Activated T-cell treated with anti-CD3 and anti-CD28 coated beads for 4 hours (primary cell): ENCODE data around the gene PTPRJ.
"Not testable (repeated sequence)": the region's sequence is repeated elsewhere in the genome, so short reads cannot be mapped to it uniquely, and the experiment has no call there.

Experiments used
- DNase-seq: peaks from one replicate; pipeline ENCODE4 v3.0.0-alpha.2; 2020

Gene PTPRJ

DNA sequence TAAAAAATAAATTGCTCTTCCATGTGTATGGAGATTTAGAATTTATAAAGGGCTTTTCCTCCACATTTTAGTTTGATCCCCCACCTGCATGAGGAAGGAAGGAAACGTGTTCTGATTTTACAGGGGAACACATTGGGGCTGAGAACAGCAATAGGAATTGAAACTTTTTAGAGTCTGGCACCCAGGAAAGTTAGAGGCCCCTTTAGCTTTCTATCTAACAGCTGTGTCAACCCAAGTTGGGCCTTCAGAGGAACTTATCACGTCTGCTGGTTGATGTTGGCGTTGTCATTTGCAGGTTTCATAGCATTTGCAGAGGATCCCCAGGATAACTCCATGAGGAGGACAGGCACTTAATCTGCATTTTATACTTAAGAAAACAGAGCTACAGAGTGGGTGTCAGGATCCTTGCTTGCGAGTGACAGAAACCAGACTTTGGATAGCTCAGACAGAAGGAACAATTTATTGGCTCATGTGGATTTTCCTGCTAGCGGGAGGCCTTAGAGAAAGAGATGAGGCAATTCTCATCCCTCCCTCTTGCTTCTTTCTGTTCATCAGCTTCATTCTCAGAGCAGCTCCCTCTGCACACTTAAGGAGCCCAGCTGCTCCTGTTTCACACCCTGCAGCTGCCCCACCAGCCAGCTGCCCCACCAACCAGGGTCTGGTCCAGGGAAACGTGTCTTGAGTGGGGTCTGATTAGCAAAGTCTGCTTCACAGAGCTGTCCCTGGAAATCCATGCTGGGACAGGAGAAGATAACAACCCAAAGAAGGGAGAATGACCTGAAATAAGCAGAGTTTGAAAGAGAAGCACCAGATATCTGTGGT, 143.8 kb downstream of the PTPRJ start:
- no peak for DNase-seq

DNA sequence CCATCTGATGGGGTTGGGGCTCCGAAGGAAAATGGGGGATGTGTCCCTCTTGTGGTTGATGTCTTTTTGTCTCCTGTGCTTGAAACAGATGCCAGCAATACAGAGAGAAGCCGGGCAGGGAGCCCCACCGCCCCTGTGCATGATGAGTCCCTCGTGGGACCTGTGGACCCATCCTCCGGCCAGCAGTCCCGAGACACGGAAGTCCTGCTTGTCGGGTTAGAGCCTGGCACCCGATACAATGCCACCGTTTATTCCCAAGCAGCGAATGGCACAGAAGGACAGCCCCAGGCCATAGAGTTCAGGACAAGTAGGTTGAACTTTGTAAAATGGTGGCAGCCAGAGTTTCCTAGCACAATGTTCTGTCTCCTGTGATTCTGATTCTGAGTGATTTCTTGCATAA, 144.5 kb downstream of the PTPRJ start:
- no peak for DNase-seq

DNA sequence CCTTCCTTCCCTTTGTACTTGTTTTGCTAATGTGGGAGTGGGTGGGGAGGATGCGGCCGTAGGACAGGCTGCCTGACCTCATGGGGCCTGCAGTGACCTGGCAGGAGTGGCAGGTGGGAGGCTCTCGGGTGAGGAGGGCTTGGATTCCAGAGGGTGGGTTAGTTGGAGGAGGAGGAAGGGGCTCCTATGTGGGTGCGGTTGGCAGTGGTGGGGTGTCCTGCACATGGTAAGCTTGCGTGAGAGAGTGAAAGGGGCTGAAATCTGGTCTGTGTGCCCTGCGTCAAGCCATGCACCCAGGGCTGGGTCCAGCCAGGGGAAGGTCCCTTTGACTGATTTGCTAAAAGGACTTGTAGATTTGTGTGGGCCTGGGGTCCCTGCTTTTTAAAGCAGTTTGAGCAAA, 145.5 kb downstream of the PTPRJ start:
- DNase-seq = no peak

DNA sequence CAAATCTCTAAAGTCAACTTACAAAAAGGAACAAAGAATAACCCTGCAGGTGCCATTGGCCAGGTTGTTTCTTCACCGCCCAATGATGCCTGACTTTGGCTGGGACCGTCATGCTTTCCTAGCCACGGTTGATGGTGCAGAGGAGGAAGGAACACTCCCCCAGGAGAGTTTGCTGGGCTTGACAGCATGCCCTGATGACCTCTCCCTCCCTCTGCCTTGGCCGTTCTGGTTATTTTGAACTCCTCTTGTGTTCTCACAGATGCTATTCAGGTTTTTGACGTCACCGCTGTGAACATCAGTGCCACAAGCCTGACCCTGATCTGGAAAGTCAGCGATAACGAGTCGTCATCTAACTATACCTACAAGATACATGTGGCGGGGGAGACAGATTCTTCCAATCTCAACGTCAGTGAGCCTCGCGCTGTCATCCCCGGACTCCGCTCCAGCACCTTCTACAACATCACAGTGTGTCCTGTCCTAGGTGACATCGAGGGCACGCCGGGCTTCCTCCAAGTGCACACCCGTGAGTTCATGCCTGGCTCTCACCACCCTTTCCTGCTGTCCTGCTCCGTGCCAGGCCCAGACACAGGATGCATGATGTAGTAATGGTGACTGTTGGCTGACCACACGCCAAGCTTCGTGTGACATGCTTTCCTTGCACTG, 147.3 kb downstream of the PTPRJ start:
- DNase-seq = no peak

DNA sequence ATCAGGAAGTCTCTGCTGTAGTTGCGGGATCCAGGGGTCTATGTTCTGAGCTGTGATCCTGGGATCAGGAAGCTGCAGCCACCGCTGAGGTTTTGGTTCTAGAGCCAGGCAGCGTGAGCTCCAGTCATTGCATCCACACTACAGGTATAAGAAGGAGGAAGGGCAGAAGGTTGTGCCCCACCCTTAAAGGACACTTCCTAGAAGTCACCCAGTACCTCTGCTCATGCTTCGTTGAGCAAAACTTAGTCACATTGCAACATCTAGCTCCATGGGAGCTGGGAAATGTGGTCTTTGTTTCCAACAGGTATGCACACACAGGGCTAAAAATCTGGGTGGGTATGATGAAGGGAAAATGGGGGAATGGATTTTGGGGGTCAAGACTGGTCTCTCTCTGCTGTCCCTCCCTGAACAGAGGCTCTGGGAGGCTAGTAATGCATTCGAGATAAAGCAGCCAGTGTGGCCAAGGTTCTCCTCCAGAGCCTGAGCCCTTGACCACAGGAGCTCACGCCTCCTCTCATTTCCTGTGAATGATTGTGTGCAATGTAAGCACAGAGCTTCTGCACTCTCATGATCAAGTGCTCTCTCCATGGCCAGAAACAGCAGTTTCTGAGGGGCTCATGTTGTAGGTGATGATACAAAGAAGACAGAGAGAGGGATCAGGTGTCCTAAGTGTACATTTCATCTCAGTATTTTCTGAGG, 149.5 kb downstream of the PTPRJ start:
- no peak for DNase-seq

DNA sequence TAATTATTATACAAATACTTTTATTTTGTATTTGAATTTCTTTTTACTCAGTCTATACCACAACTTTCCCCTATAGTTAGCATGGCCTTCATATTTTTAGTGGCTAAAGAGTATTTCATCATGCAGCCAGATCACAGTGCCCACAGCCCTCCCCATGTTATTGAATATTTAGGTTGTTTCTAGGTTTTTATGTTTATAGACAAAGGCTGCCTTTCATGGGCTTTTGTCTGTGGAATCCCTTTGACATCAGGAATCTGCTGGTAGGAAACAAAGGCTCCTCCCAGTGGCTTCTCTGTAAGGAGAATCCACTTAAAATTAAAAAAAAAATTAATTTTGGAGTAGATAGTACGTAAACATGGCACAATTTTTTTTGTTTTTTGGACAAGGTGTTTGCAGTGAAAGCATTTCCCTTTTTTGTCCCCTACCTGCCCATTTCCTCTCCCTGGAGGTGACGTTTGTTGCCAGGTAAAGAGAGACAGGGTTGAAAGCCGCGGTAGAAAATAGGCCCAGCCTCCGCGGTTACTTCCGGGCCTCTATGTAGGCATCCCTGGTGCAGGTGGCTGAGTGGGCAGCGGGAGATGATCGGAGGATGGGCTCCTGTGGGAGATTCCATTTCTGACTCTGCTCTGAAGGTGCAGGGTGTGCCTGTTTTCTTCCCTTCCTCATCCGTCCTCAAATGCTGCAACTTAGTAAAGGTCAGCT, 154.0 kb downstream of the PTPRJ start:
- no peak for DNase-seq

DNA sequence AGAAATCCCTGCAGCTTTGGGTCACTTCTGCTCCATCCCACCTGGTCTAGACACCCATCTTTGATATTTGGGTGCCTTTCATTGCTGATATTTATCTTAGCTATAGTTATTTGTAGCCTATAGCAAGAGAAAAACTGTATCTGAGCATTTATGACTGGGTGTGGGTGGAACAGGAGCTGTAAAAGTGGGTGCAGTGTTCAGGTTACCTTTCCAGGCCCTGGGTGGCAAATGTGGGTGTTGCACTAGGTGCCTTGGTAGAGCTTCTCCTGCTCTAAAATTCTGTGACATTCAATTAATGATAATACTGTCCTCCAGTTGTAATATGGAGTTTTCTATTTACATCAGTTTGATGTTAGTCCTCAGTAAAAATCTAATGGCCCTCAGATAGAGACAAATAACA, 157.9 kb downstream of the PTPRJ start:
- DNase-seq = no peak

DNA sequence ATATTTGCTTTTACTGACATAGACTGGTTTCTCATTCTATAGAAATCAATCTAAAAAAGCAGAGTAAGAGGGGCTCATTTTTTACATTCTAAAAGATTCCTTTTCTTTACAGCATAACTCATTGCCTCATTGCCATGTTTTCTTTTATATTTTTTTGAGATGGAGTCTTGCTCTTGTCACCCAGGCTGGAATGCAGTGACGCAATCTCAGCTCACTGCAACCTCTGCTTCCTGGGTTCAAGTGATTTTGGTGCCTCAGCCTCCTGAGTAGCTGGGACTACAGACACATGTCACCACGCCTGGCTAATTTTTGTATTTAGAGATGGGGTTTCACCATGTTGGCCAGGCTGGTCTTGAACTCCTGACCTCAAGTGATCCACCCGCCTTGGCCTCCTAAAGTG, 159.5 kb downstream of the PTPRJ start:
- DNase-seq = not testable (repeated sequence)

DNA sequence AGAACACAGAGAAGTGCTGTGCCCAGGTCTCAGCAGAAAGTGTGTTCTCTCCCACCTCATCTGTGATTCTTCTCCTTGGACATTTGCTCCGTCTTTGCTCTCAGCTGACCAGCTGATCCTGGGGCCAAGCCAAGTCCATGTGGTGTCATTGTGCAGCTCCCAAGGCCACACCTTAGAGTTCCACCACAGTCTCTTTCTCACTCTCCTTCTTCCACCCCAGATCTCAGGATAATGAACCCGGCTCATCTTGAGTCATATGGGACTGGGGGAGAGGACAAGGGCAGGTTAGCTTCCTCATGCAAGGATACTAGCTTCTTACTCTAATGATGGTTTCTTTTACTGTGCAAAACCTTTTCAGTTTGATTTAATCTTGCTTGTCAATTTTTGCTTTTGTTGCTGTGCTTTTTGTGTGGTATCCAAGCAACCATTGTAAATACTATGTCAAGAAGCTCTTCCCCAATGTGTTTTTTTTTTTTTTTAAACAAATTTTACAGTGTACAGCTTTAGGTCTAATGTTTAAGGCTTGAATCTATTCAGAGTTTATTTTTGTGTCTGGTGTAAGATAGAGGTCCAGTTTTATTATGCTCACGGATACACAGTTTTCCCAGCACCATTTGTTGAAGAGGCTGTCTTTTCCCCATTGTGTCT, 161.2 kb downstream of the PTPRJ start:
- DNase-seq = no peak

DNA sequence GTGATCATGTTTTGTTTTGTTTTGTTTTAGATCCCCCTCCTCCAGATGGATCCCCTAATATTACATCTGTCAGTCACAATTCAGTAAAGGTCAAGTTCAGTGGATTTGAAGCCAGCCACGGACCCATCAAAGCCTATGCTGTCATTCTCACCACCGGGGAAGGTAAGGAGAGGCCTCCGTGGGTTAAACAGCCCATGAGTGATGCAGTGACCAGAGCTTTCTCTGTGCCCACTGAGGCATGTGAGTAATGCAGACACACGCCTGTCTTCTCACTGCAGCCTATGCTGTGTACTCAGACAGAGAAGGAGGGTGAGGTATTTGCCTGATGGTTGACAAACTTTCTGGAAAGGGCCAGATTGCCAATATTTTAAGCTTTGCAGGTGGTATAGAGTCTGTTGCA, 162.5 kb downstream of the PTPRJ start:
- no peak for DNase-seq

DNA sequence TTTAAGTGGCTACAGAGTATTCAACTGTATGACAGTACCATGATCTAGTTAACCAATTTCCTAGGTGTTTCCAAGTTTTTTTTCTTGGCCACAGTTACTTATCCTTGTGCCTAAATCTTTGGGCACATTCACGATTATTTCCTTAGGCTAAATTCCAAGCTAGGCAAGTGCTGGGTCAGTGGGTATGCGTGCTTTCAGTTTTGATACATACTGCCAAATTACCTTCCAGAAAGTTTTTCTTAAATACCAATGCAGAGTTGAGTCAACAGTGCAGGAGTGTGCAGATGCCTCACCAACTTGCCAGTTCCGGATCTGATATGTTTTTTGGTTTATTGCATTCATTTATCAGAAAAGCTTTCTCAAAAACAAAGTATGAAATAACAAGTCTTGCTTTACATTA, 168.4 kb downstream of the PTPRJ start:
- DNase-seq = no peak

DNA sequence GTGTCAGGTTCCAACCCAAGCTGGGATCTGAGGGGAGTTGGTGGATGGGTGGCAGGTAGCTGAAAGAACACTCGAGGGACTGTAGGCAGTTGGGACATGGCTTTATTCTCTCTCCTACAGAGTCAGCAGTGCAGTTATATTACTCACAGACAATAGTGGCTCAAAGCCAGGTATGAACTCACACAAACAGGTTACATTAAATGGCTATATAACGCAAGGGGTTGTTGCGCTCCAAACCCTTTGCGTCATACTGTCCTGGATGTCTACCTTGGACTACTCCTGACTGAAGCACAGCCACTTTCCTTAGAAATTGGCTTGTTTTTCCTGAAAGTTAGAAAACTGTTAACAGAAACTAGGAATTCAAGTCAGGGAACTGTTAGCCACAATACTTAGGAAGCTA, 169.9 kb downstream of the PTPRJ start:
- no peak for DNase-seq

DNA sequence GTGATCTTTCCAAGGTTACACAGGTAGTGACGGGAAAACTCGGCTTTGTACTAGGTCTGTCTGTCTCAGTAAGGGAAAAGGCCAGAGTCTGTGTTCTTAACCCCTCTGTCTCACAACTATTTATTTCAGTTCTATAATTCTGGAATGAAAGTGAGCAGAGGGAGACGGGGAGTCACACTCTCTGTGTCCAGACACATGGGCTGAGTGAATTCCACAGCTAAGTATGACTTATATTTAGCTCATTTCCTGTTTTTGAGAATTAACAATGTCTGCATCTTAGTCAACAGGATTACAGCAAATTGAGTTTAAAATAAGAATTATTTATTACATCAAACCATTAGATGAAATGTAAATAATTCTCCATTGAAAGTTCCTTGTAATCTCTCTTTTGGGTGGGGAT, 173.8 kb downstream of the PTPRJ start:
- DNase-seq = no peak

DNA sequence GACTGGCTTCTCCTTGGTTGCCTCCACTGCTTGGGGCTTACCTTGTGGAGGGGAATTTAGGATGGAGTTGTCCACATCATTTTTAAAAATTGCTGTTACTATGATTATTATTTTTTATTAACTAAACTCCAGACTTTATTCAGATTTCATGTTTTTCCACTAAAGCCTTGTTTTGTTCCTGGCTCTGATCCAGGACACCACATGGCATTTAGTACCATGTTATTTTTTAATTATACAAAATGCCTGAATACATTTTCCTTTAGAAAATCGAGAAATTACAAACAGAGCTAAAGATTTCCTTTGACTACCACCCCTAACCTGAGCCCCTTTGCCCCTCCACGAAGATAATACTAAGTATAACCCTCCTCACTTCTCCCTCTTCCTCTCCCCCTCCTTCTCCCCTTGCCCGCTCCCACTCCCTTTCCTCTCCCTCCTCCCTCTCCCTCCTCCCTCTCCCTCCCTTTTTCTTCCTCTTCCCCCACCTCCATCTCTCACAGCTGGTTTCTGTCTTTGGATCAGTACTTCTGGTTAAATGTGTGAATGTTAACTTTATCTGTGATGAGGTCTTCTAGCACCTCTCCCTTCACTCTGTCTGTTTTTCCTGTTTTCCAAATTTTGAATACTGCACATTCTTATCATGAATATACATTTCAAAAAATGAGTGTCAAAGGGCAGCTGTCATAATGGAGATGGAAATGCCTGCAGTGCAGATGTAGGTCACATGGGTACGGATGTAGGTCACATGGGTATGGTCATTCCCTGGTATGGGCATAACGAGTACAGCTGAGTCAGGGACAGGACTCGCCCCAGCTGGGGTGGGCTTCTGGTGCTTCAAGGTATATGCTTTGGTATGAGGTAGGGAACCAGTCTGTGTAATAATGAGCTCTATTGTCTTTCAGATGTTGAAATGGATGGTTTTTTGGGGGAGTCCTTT, 181.9 kb downstream of the PTPRJ start:
- DNase-seq = no peak

DNA sequence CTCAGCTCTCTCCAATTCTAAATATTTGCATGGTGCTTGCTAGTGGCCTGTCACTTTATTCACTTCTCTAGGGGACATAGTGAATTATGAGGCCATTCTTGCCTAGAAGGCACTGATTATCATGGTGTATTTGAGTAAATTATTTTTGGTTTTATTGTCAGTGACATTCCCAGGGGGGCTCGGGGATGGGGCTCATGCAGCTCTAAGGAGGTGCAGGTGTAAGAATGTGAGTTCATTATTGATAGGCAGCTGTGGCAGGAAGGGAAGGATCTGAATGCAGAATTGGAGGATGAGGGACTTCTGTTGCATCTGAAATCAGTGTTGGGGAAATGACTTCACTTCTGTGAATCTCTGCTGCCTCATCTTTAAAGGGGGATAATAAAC, 182.5 kb downstream of the PTPRJ start:
- DNase-seq = no peak

DNA sequence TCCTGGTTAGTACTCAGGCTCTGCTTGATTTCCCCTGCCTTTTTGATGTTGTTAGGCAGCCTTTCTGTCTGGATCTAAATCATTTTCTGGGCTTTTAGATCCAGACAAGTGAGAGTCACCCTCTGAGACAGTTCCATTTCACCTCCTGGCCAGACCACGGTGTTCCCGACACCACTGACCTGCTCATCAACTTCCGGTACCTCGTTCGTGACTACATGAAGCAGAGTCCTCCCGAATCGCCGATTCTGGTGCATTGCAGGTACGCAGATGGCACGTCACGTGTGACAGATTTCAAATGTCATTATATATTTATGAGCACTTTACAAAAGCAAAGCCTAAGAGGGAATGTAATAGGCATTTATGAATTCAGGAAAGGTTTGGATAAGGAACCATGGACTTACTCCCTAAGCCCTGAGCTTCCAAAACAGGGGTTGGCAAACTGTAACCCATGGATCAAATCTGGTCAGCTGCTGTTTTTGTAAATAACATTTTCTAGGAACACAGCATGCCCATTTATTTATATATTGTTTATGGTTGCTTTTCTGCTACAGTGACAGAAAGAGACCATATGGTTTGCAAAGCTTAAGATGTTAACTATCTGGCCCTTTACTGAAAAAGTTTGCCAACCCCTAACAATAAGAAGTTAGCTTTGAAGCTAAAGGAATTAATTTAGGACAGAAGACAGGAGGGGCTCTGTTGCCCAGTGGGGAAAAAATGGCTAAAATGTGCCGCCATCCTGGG, 183.2 kb downstream of the PTPRJ start:
- no peak for DNase-seq

DNA sequence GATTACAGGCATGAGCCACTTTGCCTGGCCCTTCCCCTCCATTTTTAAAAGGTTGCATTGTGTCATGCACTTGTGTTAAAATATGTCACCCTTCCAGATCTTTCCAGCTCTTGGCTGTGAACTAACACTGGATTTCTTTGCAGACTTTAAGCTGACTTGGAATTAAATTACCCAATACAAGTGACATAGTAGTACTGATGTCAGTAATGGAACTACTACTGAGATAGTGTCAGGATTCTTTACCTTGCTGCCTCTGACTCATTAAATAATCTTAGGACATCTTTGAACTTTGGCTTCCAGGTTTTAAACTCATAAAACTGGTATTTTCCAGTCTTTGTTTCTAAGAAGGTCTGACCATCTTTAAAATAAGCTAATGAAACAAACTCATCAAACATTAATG, 184.5 kb downstream of the PTPRJ start:
- DNase-seq = no peak

DNA sequence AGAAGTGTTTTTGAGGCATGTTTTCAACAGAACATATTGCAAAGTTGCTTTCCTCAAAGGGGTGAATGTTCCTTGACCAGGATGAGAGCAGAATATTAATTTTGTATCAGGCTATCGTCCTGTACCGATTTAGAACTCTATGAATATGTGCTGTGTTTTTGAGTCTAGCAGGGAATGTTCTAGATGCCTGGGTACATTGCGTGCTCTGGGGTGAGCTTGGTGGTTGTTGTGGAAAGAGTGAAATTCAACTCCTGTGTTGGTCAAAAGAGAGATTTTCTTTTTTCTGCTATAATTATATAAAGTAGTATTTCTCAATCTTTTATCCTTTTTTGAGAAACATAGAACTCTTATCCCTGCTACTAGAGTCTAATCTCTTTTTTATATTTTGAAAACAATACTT, 185.1 kb downstream of the PTPRJ start:
- DNase-seq = no peak

DNA sequence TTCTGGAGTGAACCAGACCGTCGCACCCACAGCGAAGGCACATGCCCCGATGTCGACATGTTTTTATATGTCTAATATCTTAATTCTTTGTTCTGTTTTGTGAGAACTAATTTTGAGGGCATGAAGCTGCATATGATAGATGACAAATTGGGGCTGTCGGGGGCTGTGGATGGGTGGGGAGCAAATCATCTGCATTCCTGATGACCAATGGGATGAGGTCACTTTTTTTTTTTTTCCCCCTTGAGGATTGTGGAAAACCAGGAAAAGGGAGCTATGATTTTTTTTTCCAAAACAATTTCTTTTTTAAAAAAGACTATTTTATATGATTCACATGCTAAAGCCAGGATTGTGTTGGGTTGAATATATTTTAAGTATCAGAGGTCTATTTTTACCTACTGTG, 187.0 kb downstream of the PTPRJ start:
- DNase-seq = no peak

DNA sequence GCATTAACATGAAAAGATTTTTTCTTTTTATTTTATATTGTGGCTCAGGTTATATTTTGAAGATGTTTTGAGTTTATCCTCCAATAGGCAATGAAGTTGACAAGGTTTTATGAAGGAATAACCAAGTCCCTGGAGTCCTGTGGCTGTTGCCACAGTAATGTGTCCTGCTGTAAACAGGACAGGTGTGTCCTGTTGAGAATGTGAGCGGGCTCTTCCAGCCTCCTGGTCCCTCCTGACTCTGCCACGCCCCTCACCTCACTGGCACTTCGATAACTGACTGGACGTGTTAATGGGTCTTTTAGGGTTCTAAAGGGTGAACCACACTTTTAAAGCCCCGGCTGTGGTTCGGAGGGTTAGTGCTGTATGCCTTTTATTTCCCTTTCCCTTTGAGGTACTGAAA, 188.5 kb downstream of the PTPRJ start:
- DNase-seq = no peak

DNA sequence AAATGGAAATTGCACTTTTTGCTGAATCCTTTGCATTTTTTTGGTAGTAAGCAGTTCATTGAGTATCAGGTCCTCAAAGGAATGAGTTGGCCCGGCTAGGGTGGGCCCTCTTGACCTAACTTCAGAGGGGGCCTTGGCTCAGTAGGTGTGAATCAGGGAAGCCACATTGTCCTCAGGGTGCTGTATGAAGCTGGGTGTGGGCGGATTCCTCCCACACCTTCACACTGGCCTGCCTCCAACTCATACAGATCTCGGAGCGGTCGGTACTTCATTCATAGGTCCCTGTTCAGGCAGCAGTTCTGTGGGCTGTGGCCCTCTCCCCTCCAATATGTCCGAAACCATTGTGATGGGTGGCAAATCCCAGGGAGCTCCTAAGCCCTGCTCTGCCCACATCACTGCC, 188.9 kb downstream of the PTPRJ start:
- no peak for DNase-seq
